GM18505 (cell line): ENCODE data around the gene PGF.
A peak's percentile ranks its signal among the peaks of the same experiment; 100 is the strongest.

Experiments
- ATAC-seq: cut with Tn5 transposase; IDR thresholded peaks from one replicate; pipeline ENCODE4 v1.9.1; 2021; ENCODE audit not compliant: unreplicated experiment
- POLR2A ChIP-seq: IDR thresholded peaks from 4 replicates; pipeline ENCODE4 v1.6.1; 2011; ENCODE audit warnings: borderline replicate concordance; ENCODE audit not compliant: insufficient read depth, insufficient read length; ENCODE audit errors: extremely low read depth

PGF gene

DNA sequence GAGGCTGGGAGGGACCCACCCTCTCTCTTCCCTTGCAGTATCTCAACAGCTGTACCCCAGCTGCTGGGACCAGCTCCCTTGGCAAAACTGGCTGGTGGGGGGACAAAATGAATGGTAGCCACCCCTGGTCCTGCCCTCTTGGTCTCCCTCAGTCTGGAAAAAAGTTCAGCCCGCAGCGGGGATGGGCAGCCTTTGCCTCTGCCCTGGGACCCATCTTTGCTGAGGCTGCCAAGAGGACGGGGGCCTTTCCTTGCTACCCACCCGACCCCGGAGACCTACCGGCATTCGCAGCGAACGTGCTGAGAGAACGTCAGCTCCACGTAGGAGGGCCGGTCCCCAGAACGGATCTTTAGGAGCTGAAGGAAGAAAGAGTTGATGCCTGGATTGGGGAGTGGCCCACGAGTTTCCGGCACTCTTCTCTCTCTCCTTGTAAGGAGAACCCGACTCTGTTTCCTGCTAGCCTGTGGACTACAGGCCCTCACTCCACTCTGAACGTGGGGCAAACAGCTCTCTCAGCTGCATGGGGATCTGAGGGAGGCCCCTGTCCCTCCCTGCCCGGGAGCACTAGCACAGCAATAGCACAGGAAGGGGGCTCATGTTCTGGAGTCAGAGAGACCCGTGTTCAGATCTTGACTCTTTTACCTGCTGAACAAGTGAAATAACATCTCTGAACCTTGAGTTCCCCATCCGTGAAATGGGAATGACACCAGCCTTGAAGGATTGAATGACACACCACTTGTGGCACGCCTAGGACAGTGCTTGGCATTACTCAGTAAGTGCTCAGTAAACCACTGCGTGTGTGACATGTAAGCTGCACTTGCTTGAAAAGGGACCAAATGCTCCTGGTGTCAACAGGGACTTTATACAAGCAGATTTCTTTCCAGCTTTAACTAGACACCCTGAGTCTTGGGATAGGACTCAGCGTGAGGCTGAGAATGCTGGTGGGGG, 6.9 kb downstream of the PGF start:
- TF ChIP-seq POLR2A, result no peak
- ATAC-seq, result no peak

DNA sequence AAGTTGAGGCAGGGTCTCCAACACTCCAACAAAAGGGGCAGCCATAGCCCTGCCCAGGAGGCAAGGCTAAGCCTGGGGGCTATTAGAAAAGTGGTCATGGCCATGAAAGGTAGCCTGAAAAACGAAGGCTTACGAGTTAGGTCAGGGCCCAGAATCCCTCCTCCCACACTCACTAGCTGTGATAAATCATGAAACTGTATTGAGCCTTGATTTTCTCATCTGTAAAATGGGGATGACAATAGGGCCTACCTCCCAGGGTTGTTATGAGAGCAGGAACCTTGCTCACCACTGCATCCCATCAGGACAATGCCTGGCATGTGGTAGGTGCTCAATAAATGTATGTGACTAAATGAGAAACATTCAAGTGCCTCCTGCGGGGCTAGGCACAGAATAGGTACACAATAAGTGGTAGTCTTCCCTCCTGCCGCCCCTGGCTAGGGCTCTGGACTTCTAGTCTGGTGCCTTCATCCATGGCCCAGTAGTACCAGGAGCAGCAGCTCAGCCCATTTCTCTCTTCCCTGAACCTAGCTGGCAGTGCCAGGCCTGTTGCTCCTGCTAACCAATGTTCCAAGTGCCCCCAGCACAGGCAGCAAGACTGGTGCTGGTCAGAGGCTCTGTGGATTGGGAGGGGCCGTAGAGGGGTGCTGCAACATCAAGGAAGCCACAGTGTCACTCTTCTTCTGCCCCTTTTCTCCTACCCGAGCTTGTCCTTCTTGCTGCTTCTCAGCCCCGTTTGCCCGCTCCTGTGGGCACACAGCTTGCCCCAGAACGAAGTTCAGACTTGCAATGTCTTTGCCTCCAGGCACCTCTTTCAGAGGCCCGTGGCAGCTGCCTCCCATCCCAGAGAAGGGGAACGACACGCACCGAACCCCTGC, 7.8 kb downstream of the PGF start:
- TF ChIP-seq POLR2A, result no peak
- ATAC-seq, result no peak

DNA sequence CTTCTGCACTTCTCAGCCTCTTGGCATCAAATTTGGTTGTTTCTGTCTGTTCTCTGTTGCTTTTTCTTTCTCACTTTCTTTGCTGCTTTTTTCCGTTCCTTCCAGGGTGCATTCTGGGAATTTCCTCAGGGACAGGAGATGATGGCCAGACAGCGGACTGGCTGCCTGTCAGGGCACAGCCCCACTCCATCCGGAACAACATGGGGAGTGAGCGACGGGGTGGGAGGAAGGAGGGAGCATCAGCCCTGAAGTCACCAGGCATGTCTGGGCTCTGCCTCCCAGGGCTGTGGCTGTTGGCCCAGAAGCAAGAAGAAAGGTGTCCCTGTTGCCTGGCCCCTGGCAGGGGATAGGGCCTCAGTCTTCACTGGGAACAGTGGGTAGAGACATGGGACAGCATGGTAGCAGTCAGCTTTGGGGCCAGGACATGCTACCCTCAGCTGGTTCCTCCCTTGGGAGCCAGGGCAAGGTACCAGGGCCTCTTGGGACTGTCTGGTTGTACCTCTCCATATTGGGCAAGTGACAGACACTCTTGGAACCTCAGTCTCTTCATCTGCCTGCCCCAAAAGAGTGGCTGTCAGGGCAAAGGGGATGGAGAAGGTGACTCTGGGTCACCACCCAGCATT, 8.6 kb downstream of the PGF start:
- no peak for TF ChIP-seq POLR2A
- ATAC-seq, result no peak

DNA sequence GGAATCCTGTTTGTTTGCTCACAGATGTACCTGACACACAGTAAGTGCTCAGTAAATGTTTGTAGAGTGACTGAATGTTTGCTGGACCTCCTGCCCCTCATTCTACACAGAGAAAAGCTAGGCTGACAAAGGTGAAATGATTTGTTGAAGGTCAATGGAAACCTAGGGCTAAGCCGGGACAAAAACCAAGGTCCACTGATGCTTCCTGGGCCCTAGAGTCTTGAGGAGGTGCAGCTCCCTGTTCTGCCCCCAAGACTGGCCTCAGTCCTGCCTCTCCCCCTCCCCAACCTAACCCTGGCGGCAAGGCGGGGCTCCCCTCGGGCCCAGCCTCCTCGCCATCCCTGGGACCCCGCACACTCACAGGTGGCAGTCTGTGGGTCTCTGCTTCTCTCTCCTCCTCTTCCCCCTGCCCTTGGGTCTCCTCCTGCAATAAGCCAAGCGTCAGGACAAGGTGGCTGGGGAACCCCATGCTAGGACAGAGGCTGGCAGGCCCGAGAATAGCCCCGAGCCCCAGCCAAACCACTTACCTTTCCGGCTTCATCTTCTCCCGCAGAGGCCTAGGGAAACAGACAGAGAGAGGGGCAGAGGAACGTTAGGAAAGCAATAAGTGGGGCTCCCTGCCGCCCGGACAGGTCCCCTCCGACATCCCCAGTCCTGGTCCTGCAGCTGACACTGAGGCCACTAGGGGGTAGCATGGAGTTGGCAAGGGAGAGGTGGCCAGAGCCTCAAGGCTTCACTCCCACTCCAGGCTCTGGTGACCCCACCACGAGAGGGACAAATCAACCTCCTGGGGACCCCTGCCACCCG, 9.3 kb downstream of the PGF start:
- no peak for ATAC-seq
- TF ChIP-seq POLR2A, result no peak

DNA sequence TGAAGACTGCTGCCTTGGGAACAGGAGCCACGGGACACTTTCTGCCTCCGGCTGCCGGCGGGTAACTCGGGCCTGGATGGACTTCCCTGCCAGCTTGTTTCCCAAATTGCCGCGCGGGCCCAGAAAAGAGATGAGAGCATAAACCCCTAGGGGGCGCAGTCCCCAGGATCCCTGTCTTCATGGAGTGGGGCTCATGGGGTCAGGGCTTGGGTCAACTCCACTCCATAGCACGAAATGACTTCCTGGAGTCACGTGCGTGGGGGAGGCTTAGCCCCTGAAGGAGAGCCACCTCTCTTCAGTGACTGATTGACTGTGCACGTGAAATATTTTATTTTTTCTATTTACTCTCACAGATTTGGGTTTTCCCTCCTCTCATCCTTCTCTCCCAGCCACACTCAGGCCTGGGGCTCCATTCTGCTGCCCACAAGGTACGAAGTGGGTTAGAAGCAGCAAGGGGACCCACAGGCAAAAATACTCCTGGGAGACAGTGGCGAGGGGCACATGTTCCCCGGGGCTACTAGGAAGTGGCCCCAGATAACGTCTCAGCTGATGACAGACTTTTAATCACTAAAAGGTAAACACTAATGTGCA, 10.0 kb downstream of the PGF start:
- no peak for ATAC-seq

DNA sequence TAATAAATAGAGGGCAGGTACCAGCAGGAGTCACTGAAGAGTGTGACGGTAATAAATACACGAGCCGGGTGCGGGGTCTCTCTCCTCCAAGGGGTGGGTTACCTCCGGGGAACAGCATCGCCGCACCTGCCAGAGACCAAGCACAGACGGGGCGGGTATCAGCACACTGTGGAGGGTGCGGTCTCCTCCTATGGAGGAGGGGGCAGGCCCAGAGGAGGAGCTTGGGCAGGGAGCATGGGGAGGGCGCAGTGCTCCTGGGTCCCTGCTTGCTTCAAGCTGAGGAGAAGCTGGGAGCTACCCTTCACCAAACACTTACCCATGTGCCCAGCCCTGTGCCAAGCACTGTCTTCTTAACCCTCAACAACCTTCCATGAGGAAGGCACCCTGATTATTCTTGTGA, 12.8 kb downstream of the PGF start:
- no peak for TF ChIP-seq POLR2A
- ATAC-seq, result no peak

More for the DNA sequence above, 10.0 kb downstream of the PGF start:
- TF ChIP-seq POLR2A, result no peak

DNA sequence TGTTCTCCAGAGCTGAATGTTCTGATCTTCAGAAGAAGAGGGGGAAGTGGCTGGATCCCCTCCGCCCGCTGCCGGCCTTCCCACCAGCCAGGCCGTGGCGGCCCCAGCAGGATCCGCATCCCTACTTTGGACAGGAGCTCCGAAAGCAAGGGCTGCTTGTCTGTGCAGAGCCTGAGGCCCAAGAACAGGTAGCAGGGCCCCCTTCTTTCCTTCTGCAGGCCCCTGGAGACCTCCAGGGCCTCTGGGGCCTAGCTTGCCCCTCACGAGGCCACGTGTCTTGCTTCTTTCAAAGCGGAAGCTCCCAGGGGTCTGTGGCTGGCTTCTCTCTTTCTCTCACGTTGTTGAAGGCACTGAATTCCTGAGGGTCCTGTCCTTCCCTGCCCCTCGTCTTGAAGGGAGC, 13.2 kb downstream of the PGF start:
- ATAC-seq, result no peak
- no peak for TF ChIP-seq POLR2A

DNA sequence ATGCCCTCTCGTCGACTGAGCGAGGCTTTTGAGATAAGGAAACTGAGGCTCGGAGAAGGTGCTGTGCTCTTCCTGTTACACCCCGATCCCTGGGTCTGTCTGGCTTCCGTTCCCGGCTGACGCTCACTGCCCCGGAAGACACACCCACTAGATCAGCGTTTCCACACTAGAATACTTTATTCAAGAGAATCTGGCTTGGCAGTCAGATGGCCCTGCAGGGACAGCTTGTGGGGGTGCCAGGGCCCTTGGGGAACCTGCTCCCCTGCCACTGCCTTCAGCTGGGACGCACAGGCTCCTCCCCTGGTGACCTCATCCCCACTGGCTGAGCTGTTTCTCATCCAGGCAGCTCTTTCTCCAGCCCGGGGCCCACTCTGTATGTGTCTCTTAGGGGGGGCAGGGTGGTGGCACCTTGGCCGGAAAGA, 13.7 kb downstream of the PGF start:
- peak; percentile 52 for ATAC-seq
- TF ChIP-seq POLR2A, result peak; percentile 69

DNA sequence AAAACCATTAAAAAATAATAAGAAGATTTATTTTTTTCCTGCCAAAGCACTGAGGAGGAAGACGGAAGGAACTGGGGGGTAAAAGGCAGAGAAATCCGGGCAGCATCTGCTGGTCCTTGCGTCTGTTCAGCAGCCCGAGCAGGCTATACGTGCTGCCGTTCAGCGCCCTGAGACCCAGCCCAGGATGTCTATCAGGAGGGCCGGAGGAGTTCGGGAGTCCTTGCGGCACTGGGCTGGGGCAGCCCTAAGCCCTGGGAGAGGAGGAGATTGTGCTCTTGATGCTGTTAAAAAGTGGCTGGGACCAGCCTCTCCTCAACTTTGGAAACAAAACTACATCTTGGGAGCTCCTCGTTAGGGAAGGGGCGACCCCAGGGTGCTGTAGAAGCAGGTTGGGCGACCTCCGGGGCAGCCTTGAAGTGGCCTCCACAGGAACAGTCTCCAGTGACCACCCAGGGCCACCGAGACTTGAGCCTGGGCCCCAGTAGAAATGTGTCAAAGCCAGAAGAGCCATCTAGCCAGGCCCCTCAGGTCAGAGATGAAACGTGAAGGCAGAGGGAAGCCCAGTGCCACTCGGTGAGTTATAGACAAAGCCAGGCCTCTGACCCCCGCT, 14.3 kb downstream of the PGF start:
- ATAC-seq, result no peak
- TF ChIP-seq POLR2A, result no peak

DNA sequence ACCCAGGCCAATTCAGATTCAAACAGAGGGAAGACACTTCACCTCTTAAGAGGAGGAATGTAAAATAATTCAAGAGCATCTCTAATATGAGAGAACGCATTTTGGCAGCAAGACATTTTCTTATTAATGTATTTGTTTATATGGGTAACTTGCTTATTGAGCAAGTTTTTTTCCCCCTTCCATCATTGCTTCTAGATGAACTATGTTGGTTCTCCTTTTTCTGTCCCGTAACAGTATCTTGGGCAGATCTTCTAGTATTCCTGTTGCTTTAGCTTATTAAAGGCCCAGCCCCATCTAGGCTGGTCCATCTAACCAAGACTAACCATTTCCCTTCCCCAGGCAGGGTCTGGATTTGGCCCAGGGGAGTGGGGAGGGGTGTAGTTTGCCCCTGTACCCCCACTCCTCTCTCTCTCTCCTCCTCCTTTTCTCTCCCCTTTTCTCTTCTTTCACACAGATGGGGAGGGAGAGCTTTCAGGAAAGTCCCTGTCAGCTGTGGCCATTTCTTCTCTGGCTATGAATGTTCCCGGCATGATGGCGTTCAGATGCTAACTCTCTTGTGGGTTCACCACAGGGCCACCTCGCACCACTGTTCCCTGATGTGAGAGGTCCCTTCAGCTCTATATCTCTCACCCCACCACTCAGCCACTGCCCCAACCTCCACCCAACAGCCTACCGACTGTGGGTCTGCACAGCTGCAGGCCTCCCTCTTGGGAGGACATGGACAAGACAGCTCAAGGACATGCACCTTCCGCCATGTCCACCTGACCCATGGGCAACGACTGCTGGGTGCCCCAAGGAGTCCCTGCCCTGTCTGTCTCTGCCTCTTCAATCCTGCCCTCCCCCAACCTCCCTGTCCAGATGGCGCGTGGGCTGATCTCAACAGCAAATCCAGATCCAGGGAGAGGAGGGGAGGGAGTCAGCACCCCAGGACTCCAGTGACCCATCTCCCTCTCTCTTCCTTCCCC, 16.6 kb downstream of the PGF start:
- no peak for TF ChIP-seq POLR2A
- no peak for ATAC-seq

DNA sequence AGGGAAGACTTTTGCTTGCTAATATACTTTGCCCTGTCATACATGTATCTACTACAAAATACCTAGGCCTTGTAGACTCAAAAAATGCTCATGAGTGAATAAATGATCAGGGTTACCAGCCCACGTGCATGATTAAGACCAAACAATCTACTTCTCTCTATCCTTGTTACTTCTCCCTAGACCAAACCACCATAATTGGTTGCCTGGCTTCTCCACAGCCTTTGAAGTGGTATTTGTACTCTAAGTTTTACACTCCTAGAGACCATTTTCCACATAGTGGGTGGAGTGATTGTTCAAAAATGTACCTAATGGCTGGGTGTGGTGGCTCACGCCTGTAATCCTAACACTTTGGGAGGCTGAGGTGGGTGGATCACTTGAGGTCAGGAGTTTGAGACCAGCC, 18.2 kb downstream of the PGF start:
- TF ChIP-seq POLR2A, result no peak
- ATAC-seq, result no peak
